ENCODE results near the gene ARSB. TPM values are rescaled to one million over a fixed set of nuclear protein-coding genes. Genes with fewer than 3 reads are reported as not detected.

ARSB gene
- total and polyA plus RNA-seq, 3 donors from 2014 or later: 5.3 to 12.9 (median 11.8) TPM

DNA sequence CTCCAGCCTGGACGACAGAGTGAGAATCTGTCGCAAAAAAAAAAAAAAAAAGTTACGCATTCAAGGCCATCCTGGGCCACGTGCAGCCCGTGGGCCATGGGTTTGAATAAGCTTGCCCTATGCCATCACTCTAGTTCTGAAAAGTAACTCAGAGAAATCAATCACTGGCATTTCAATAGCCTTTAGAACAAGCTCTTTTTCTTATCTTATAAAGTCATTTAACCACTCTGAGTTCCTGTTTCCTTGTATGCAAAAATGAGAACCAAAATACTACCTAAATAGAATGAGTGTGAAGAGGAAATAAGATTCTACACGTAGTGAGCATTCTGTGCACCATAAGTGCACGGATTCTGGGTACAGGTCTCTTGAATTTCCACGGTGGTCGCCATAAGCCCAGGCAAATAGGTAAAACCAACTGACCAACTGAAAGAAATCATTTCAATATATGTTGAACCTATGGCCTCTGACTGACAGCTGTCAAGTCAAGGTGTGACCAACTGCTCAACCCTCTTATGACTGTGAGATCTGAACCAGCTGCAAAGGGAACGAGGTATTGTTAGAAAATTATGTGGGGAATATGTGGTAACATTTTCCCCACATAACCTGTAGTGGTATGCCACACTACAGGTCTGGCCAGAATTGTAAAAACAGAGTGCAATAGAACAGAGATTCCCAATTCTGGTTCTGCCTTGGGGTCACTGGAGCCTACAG is 192.6 kb downstream of the ARSB start:
- no peak for DNase-seq
- WGBS, 2 donors: 85 to 89% methylated on average over 10 of the region's 10 CpGs
- H3K27me3 ChIP-seq: no peaks in the 10 kb centered on the region
- H3K36me3 ChIP-seq (ENCODE audit: low read depth, missing control alignments): no peaks in the 10 kb centered on the region
- intact Hi-C loops (cut with DNase I; ENCODE audit: low total_unique reads): no loop called here
- no peak overlapping the region for H3K27ac ChIP-seq
- H3K4me1 ChIP-seq: no peaks in the 10 kb centered on the region
- H3K4me3 ChIP-seq: no peak overlapping the region
- no peaks in the 10 kb centered on the region for H3K9me3 ChIP-seq
- TF ChIP-seq, protein P1, sequence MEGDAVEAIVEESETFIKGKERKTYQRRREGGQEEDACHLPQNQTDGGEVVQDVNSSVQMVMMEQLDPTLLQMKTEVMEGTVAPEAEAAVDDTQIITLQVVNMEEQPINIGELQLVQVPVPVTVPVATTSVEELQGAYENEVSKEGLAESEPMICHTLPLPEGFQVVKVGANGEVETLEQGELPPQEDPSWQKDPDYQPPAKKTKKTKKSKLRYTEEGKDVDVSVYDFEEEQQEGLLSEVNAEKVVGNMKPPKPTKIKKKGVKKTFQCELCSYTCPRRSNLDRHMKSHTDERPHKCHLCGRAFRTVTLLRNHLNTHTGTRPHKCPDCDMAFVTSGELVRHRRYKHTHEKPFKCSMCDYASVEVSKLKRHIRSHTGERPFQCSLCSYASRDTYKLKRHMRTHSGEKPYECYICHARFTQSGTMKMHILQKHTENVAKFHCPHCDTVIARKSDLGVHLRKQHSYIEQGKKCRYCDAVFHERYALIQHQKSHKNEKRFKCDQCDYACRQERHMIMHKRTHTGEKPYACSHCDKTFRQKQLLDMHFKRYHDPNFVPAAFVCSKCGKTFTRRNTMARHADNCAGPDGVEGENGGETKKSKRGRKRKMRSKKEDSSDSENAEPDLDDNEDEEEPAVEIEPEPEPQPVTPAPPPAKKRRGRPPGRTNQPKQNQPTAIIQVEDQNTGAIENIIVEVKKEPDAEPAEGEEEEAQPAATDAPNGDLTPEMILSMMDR (IDR thresholded peaks at IDR 0.05): no peak
- TF ChIP-seq POLR2A (IDR thresholded peaks at IDR 0.05): no peak

DNA sequence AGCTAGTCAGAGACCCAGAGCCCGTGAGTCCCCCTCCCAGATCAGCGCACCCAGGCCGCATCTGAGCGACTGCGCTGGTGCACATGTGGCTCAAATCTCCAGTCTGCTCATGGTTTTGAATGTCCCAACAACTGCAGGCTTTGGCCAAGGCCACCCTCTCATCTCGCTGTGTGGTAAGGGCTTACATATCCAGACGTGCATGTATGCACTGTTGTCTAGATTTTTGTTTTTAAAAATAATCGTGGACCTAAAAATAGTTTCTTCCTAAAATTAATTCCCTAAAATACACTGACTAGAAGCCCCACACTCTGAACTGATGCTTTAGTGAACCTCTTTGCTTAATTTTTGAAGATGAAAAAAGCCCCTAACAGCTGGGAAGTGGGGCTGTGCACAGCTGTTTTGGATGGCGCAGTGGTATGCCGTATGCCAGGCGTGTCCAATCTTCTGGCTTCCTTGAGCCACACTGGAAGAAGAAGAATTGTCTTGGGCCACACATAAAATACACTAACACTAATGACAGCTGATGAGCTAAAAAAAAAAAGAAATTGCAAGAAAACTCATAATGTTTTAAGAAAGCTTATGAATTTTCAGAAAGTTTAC is 193.5 kb downstream of the ARSB start:
- no peak for DNase-seq
- H3K36me3 ChIP-seq (ENCODE audit: low read depth, missing control alignments): no peaks in the 10 kb centered on the region
- H3K9me3 ChIP-seq: no peaks in the 10 kb centered on the region
- H3K27me3 ChIP-seq: no peaks in the 10 kb centered on the region
- intact Hi-C loops (cut with DNase I; ENCODE audit: low total_unique reads): no loop called here
- 83 to 88% methylated on average over 11 of the region's 11 CpGs for WGBS, 2 donors
- H3K4me3 ChIP-seq: no peak overlapping the region
- no peak overlapping the region for H3K27ac ChIP-seq
- TF ChIP-seq POLR2A (IDR thresholded peaks at IDR 0.05): no peak
- TF ChIP-seq, protein P1 (IDR thresholded peaks at IDR 0.05): no peak
- H3K4me1 ChIP-seq: no peaks in the 10 kb centered on the region

DNA sequence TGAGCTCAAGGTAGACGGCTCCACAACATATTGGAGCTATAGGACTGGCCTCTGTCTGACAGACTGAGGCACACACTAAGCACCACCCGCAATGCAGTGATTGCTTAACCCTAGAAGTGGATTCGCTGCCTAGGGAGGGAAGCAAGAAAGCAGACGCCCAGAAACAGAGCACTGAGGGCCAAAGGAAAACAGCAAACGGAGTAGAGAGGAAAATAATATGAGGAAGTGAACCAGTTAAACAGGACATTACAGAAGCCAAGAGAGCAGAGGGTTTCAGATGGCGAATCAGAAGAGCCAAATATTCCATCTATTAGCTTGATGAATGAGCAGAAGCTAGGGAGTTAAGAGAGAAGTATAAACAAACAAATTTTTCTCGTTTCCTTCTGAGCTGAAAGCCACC is 197.3 kb downstream of the ARSB start:
- intact Hi-C loops (cut with DNase I; ENCODE audit: low total_unique reads): no loop called here
- Histone ChIP-seq H3K4me3 (no peak overlapping the region), H3K36me3 (ENCODE audit: low read depth, missing control alignments) (no peaks in the 10 kb centered on the region), H3K4me1 (no peaks in the 10 kb centered on the region), H3K9me3 (no peaks in the 10 kb centered on the region), H3K27me3 (no peaks in the 10 kb centered on the region), H3K27ac (no peak overlapping the region)
- WGBS, 2 donors: 59 to 63% methylated on average over 7 of the region's 7 CpGs
- DNase-seq: no peak
- no peak for TF ChIP-seq POLR2A (IDR thresholded peaks at IDR 0.05)
- TF ChIP-seq, protein P1 (IDR thresholded peaks at IDR 0.05): no peak

DNA sequence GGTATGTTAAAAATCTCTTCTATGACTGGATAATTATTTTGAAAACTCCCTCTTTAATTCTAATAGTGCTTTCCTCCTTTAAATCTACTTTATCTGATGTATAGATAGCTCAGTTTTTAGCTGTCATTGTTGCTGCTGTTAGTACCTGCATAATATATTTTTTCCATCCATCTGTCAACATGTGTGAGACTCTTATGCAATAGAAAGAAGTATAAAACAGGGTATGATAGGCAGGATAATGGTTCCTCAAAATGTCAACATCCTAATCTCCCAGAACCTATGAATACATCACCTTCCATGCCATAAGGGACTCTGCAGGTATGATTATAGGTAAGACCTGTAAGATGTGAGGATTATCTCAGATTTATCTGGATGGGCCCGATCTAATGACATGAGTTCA is 199.7 kb downstream of the ARSB start:
- 95 to 96% methylated on average over 1 of the region's 1 CpG for WGBS, 2 donors

More for the DNA sequence above, 199.7 kb downstream of the ARSB start:
- H3K27me3 ChIP-seq: no peaks in the 10 kb centered on the region
- TF ChIP-seq, protein P1 (IDR thresholded peaks at IDR 0.05): no peak
- TF ChIP-seq POLR2A (IDR thresholded peaks at IDR 0.05): no peak
- H3K27ac ChIP-seq: no peak overlapping the region
- H3K4me3 ChIP-seq: no peak overlapping the region
- no peak for DNase-seq
- H3K4me1 ChIP-seq: no peaks in the 10 kb centered on the region
- H3K9me3 ChIP-seq: no peaks in the 10 kb centered on the region
- intact Hi-C loops (cut with DNase I; ENCODE audit: low total_unique reads): no loop called here
- H3K36me3 ChIP-seq (ENCODE audit: low read depth, missing control alignments): no peaks in the 10 kb centered on the region
